ENCODE results near the gene SLC25A26.

GRCh38 chr3:66210687-66211295, 10.0 kb upstream of the SLC25A26 start:
- no peak for TF ChIP-seq POLR2A (IDR thresholded peaks at IDR 0.05)
- no peak for TF ChIP-seq EP300 (IDR thresholded peaks at IDR 0.05)
